ENCODE results near the gene BORCS5.
"Not testable (repeated sequence)": the region's sequence is repeated elsewhere in the genome, so short reads cannot be mapped to it uniquely, and the experiment has no call there.

The BORCS5 gene

DNA sequence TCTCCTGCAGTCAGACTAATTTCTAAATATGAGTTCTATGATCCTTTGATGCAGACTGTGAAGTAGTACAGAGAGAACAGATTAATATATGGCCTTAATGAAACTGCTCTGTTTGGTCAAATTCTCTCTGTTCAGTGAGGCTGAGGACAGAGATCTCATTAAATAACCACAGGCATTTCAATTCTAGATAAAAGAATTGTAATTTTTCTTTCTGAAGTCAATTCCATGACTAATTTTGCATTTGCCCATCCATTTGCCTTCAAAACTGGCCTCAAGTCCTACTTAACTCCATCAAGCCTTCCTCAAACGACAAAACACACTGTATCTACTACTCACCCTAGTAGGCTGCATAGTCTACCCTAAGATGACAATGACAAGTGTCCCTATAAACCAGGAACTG is 138.7 kb downstream of the BORCS5 start:
- DNase-seq: no peak

DNA sequence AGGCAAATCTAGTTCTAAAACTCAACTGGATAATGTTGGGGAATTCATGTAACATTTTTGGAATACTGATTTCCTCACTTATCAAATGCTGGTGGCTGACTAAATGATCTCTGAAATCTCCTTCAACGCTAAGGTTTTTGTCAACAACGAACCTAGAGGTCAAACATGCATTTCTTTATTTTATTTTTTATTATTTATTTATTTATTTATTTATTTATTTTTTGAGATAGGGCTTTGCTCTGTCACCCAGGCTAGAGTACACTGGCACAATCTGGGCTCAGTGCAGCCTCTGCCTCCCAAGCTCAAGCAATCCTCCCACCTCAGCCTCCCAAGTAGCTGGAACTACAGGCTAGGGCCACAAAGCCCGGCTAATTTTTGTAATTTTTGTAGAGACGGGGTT is 141.3 kb downstream of the BORCS5 start:
- no peak for DNase-seq

DNA sequence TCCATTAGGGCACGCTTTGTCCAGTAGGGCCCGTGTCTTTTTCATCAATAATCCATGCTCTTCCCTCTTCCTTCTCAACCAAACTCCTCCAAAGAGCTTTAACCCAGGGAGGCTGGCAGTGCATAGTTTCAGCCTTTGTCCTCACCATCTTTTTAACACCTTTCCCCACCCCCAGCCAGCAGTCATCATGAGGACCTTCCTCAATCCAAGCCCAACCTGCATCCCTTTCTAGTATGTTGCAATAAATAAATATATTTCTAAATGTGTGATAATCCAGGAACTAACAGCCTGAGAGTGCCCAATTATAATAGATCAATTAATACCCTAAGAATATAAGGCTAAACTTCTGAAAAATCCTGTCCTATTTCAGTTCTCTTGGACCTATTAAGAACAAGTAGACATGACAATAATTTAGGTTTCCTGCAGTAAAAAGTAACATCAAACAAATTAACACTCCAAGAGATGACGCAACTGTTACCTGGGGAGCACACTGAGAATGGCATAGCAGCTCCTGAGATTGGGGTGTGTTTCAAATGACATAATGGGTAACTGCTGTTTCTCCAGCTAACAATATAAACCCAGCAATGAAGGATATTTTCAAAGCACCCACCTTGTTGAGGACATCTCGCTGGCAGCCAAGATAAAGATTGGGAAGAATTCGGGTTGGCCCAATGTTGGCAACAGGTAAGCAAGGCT is 143.2 kb downstream of the BORCS5 start:
- DNase-seq: no peak

DNA sequence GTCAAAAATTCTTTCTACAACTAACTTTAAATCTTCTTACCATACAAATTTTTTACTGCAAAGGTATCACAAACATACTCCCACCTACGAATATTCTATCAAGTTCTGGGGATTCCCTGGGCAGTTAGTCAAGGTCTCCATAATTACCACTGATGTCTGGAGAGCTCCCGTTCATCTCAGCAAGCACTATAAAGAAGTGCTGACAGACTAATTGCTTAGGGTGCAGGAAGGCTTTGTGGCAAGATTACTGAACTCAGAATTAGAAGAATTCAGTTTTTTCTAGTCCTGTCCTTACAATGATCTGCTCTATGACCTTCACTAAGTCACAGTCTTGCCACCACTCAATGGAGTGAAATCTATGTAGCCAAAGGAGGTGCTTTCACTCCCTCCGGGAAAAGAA is 144.2 kb downstream of the BORCS5 start:
- no peak for DNase-seq

DNA sequence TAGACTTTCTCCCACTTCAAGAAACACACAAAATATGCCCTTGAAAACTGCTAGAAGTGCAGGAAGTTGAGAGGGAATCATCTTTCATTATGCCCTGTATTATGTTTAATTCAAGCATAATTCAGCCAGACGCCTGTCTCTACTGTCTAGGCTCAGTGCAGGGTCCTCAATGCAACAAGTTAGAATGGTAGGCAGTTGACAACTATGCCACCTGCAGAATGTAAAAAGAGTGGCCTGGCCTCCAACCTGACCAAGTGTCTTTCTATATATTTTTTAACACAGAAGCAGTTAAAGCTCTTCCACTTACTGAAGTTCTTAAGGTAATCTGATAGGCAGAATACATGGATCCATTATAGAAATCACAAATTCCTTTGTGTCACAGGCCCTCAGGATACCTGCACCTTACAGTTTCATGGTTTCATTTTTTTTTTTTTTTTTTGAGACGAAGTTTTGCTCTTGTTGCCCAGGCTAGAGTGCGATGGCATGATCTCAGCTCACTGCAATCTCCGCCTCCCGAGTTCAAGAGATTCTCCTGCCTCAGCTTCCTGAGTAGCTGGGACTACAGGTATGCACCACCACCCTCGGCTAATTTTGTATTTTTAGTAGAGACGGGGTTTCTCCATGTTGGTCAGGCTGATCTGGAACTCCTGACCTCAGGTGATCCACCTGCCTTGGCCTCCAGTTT is 145.4 kb downstream of the BORCS5 start:
- DNase-seq: not testable (repeated sequence)

DNA sequence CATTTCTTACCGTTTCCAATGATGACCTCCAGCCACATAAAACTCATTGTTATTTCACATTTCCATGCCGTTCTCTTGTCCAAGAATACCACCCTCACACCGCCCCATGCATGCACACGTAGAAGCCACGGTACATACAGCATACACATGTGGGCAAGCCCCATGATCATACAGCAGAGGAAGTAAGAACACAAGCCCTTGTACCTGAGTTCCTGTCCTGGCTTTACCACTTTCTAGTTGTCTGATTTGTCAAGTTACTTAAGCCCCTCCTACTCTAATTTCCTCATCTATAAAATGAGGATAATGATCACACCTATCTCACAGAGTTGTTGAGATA is 145.9 kb downstream of the BORCS5 start:
- DNase-seq: no peak

DNA sequence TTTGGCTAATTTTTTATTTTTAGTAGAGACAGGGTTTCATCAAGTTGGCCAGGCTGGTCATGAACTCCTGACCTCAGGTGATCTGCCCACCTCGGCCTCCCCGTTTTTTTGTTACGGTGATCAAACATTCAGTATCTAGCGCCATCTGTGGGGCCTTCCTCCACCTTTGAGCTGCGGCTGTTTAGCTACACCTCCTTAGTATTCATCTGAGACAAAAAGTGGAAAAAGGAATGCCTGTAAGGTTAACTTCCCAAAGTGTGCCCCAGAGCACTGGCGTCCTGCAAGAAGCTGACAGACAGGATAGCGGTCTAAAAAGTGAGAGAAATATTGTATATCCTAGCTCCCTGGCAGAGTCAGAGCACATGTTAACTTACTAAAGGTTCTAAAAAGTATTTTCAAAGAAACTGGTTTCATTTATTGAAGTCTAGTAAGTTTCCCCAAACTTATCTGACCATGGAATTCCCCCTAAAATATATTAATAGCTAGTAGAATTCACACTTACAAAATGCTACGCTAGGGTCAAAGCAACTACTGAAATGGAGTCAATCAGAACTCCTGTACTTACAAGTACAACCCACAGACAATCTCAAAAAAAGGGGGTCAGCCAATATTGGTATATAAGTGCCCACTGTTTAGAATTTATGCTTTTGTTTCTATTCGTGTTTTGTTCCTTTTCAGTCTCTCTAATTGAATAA is 146.7 kb downstream of the BORCS5 start:
- no peak for DNase-seq

DNA sequence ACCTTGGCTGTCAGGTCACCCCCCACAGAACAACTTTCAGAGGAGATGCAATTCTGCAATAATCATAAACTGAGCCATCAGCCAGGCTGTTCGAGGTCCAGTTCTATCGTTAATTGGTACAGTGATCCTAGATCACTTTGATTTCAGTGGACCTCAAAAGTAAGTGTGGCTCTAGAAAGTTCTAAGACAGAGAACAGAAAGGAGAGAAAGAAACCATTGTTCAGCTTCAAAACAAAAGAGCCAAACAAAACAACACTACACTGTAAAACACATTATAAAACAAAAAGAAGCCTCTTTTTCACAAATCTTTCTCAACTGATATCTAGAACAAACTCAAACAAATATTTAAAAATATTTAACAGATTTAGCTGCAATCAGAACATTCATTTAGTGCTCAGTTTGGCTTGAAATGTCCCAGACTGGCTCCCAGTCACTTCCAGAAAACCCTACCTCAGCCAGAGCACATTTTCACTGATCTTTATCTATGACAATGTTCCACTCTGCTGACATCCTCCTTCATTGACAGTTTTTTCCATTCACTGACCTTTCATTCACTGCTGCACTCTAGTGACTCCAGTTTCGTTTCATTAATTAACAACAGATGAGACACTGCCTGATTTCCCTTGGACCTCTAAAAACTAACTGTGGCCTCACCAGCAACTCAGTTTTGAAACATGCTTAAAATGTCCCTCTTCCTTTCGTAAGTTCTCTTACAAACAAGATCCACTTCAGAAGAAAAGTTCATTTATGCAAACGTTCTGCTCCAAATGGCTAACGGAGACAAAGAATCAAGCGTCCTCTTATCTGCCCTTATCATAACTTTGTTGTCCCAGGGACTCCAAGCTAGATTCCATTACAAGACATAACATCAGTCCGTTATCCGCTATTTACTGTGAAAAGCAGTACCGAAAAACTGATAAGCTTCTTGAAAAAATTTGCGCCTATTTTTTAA is 148.9 kb downstream of the BORCS5 start:
- no peak for DNase-seq

DNA sequence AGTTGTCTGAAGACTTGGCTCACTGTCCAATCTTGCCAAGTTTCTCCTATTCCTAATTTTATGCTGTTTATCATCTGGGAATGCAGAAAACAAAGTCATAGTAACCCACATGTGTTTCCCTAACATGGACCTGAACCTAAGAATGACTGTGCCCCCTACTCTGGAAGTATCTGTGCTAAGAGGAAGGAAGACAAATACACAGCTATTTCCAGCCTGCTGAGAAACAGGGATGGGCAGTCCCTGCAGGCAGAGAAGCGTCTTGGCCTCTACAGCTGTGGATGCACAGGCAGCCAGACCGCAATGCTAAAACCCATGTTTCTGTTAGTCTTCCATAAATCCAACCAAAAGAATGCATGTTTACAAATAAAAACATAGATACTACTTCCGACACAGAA is 149.6 kb downstream of the BORCS5 start:
- DNase-seq: no peak

DNA sequence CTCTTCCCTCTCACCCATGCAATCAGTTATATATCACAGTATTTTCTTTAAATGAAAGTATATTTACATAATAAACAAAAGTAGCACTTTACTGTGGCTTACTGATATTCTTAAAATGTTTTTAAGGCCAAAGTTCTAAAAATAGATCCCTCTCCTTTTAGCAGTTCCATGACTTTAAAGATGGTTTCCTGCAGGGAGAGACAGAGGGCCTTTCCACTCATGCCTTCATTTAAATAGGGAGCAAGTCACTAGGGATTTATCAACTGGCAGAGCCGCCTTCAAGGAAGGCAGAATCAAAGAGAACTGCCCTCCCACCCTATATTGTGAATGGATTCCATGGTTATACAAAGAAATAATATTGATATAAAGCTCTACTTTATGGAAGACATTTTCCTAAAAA is 150.2 kb downstream of the BORCS5 start:
- DNase-seq: no peak

DNA sequence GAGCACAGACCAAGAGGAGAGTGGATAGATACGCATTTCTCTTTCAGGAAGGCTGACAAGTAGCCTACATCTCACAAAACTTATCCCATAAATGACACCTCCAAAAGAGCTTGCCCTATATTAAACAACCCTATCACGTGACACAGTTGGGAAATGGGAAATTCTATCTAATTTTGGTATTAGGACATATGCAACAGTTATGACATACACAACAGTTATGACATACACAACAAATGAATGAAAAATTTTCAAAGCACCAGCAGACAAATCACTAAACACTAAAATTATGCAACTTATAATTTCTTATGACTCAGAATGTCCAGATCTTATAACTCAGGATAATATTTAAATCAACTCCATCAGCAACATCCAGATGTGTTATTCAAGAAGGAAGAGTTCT is 151.7 kb downstream of the BORCS5 start:
- no peak for DNase-seq

DNA sequence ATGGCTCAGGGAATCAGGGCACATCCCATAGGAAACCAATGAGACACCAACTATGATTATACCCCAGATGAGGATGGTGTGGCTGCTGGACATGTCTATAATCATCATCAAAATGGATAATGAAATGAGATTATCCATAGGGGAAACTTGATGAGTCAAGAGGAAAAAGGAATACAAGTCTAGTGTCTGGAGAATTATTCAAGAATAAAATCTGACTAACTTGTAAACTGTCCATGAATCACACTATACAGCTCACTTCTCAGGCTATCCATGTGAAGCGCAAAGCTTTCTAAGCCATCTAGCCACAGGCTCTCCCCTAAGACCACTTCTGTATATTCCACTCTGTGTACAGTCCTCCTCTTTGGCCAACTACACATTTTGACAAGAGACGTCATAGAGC is 153.3 kb downstream of the BORCS5 start:
- DNase-seq: no peak

DNA sequence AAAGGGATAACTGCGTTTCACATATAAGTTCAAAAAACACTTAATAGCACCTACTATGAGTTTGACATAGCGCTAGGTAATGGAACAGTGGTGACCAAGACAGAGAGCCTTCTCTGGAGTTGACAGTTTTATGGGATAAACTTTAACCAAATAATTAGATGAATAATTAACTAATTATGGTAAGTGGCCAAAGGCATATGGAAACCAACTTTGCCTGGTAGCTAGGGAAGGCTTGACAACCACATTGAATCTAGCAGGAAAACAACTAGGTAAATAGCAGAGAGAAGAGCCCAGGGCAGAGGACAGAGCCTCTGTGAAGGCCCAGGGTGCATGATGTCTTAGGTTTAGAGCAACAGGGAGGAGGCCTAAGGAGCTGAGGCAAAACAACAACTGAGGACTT is 153.7 kb downstream of the BORCS5 start:
- no peak for DNase-seq

DNA sequence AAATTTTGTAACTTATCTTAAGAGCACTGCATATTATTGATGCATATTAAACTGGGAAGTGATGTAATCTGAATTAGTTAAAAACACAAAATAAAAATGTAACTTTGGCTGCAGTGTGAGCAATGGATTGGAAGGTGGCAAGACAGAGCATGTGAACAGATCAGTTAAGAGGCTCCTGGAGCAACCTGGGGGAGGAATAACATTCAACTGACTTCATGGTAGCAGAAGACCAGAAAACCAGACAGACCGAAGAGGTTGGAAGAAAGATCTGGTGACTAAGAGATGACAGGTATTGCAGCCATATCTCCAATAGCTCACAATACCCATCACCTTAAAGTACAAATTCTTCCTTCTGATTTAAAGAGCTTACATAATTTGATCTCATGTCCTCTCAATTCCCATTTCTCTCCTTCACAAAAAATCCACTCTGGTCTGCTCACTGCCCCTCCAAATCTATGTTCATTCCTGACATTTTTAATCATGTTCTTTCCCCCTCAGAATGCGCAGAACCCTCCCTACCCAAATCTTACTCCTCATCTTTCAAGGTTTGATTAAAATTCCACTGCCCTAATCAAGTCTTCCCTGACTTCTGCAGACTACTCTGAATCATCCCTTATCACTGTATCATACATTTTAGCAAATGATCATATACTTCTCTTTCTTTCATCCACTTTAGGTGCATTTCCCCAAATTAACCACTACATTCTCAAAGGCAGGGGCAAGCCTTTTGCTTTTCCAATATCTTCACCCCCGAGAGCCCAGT is 154.3 kb downstream of the BORCS5 start:
- no peak for DNase-seq

DNA sequence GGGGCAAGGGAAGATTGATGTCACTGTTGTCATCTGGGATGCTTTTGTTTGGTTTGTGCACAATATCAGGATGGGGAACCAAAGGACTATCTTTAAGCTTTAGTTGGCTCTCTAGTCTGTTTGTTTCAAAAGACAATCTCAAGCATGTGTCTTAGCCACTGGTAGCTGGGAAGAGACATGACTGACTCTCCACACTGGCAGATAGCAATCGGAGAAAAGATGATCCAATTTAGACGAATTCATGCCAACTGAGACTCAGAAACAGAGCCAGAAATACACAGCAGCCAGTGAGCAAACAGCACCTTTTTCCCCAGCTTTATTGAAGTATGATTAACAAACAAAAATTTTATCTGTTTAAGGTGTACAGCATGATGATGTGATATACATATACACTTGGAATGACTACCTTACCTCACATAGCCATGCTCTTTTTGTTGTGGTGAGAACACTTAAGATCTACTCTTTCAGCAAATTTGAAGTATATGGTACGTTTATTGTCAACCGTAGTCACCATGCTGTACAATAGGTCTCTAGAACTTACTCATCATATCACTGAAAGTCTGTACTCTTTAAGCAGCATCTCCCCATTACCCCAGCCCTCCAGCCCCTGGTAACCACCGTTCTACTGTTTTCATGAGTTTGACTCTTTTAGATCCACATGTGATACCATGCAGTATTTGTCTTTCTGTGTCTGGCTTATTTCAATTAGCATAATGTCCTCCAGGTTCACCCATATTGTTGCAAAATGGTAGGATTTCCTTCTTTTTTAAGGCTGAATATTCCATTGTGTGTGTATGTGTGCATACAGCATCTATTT is 155.2 kb downstream of the BORCS5 start:
- DNase-seq: no peak

DNA sequence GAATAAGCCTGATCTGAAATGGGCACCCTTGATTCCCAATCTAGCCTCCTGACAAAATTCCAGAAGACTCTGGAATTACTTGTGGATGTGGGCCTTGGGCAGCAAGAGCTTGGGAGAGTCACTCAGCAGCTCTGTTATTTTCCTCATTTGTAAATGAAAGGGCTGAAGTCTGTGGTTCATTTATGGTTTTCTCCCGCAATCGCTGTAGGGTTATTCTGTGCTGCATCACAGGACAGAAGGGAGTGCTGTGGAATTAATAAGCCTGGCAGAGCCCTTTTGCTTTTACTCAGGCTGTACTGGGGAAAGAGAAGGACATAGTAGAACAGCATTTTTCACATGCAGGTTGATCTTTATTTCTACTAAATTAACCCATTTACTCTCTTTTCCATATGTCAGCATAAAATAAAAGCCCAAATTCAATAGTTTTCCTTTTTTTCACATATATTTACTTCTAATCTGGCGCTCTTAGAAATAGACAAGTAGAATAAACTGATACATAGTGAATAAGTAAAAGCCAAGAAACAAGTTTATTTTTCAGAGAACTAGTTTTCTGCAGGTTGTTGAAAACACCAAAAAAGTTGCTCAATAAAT is 156.6 kb downstream of the BORCS5 start:
- no peak for DNase-seq

DNA sequence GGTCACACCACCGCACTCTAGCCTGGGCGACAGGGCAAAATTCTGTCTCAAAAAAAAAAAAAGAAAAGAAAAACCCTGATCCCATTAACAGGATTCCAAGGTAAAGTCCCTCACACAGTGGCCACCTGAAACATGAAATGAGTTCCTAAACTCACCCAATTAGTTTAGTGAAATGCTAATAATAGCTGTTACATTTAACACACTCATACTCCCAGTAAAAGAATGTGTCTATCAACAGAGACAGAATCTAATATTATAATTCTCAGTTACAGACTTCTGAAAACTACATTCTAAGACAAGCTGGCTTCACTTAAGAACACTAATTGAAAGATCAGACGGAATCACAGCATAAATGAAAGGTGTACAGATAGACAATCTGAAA is 161.6 kb downstream of the BORCS5 start:
- no peak for DNase-seq

DNA sequence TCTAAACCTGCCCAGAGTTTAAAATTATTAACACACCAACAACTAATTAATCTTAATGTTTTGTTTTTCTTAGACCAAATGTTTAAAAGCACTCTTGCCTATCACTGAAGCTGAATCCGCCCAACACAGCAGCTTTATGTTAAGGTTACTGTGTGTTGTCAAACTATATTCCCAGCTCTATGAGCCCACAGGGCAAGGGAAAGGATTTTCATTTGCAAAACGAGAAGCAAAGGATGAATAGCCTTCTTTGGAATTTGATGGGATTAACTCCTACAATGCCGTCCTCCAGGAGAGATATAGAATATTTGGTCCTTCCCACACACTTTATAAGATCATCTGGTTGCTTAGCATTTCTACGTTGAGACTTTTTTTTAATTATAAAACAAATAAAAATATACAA is 162.0 kb downstream of the BORCS5 start:
- no peak for DNase-seq

Measured in NCI-H2171 (cell line).